Measurements from ENCODE around the gene TGFBR2. TPM values are rescaled to one million over a fixed set of nuclear protein-coding genes. Genes with fewer than 3 reads are reported as not detected.

TGFBR2 gene
- total and polyA plus RNA-seq, 2 experiments from 2014 or later, result 4.7 to 13.0 TPM

DNA sequence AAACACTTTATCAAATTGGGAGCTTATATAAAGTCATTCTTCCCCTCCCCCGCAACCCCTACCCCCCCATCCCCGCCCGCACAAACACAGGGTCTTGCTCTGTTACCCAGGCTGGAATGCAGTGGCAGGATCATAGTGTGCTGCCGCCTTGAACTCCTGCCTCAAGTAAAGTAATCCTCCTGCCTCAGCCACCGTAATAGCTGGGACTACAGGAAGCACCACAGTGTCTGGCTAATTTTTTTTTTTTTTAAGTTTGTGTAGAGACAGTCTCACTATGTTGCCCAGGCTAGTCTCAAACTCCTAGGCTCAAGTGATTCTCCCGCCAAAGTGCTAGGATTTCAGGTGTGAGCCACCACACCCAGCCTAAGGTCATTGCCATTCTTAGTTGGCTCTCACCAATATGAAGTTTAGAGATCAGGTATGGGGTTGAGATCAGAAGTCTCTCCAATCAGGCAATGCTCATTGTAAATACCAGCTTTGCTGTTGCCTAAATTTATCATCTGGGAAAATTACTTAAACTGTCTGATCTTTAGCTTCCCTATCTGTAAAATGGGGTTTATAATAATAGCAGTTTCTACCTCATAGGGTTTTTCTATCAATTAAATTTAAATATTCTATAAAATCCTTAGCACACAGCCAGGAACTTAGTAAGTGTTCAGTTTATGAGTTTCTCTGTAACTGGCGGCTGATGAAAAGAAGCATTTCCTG, 60.3 kb downstream of the TGFBR2 start:
- Histone ChIP-seq H3K27ac (ENCODE audit: low read depth) (peak overlapping the region; percentile 20; the same call in 1 of the 2 replicates), H3F3A (replicated peaks; ENCODE audit: low read depth) (no peaks in the 10 kb centered on the region), H3K36me3 (ENCODE audit: insufficient read depth) (no peaks in the 10 kb centered on the region), H2AFZ (no peak overlapping the region), H3K4me2 (0 out of 2 replicates have a peak overlapping the region, but pooled peaks have one; percentile 25), H3K9me2 (ENCODE audit: insufficient read depth) (no peaks in the 10 kb centered on the region), H3K4me3 (no peak overlapping the region), H3K4me1 (ENCODE audit: insufficient read depth) (peaks cover 51% of the 10 kb centered on the region), H3K27me3 (ENCODE audit: insufficient read depth) (no peaks in the 10 kb centered on the region), H3K79me2 (replicated peaks; ENCODE audit: insufficient read depth) (0 out of 2 replicates have a peak, but pooled peaks cover 5% of the 10 kb centered on the region), H4K20me1 (replicated peaks; ENCODE audit: insufficient read depth) (no peaks in the 10 kb centered on the region)
- ATAC-seq, result peak; percentile 79
- no peak for TF ChIP-seq ZNF114 (CRISPR knock-in tag; IDR thresholded peaks at IDR 0.05)
- no peak for TF ChIP-seq ZNF331 (CRISPR knock-in tag; IDR thresholded peaks at IDR 0.05; ENCODE audit: low read depth)
- no peak for TF ChIP-seq EZH2phosphoT487 (IDR thresholded peaks at IDR 0.05; ENCODE audit: unreplicated experiment)
- no peak for TF ChIP-seq POLR2AphosphoS5 (IDR thresholded peaks at IDR 0.05; ENCODE audit: low read depth)
- no peak for TF ChIP-seq CTCF (conservative IDR thresholded peaks at IDR 0.05; ENCODE audit: low read depth in 2 of 2)
- TF ChIP-seq STAT1 (IDR thresholded peaks at IDR 0.05; ENCODE audit: unreplicated experiment), result no peak
- TF ChIP-seq CREB1 (CRISPR knock-in tag; IDR thresholded peaks at IDR 0.05; ENCODE audit: low read depth), result no peak
- TF ChIP-seq, protein P1, sequence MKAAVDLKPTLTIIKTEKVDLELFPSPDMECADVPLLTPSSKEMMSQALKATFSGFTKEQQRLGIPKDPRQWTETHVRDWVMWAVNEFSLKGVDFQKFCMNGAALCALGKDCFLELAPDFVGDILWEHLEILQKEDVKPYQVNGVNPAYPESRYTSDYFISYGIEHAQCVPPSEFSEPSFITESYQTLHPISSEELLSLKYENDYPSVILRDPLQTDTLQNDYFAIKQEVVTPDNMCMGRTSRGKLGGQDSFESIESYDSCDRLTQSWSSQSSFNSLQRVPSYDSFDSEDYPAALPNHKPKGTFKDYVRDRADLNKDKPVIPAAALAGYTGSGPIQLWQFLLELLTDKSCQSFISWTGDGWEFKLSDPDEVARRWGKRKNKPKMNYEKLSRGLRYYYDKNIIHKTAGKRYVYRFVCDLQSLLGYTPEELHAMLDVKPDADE (IDR thresholded peaks at IDR 0.05), result no peak
- TF ChIP-seq NANOG (IDR thresholded peaks at IDR 0.05; ENCODE audit: borderline replicate concordance), result no peak
- TF ChIP-seq JUNB (IDR thresholded peaks at IDR 0.05; ENCODE audit: unreplicated experiment), result no peak
- TF ChIP-seq, protein P2, sequence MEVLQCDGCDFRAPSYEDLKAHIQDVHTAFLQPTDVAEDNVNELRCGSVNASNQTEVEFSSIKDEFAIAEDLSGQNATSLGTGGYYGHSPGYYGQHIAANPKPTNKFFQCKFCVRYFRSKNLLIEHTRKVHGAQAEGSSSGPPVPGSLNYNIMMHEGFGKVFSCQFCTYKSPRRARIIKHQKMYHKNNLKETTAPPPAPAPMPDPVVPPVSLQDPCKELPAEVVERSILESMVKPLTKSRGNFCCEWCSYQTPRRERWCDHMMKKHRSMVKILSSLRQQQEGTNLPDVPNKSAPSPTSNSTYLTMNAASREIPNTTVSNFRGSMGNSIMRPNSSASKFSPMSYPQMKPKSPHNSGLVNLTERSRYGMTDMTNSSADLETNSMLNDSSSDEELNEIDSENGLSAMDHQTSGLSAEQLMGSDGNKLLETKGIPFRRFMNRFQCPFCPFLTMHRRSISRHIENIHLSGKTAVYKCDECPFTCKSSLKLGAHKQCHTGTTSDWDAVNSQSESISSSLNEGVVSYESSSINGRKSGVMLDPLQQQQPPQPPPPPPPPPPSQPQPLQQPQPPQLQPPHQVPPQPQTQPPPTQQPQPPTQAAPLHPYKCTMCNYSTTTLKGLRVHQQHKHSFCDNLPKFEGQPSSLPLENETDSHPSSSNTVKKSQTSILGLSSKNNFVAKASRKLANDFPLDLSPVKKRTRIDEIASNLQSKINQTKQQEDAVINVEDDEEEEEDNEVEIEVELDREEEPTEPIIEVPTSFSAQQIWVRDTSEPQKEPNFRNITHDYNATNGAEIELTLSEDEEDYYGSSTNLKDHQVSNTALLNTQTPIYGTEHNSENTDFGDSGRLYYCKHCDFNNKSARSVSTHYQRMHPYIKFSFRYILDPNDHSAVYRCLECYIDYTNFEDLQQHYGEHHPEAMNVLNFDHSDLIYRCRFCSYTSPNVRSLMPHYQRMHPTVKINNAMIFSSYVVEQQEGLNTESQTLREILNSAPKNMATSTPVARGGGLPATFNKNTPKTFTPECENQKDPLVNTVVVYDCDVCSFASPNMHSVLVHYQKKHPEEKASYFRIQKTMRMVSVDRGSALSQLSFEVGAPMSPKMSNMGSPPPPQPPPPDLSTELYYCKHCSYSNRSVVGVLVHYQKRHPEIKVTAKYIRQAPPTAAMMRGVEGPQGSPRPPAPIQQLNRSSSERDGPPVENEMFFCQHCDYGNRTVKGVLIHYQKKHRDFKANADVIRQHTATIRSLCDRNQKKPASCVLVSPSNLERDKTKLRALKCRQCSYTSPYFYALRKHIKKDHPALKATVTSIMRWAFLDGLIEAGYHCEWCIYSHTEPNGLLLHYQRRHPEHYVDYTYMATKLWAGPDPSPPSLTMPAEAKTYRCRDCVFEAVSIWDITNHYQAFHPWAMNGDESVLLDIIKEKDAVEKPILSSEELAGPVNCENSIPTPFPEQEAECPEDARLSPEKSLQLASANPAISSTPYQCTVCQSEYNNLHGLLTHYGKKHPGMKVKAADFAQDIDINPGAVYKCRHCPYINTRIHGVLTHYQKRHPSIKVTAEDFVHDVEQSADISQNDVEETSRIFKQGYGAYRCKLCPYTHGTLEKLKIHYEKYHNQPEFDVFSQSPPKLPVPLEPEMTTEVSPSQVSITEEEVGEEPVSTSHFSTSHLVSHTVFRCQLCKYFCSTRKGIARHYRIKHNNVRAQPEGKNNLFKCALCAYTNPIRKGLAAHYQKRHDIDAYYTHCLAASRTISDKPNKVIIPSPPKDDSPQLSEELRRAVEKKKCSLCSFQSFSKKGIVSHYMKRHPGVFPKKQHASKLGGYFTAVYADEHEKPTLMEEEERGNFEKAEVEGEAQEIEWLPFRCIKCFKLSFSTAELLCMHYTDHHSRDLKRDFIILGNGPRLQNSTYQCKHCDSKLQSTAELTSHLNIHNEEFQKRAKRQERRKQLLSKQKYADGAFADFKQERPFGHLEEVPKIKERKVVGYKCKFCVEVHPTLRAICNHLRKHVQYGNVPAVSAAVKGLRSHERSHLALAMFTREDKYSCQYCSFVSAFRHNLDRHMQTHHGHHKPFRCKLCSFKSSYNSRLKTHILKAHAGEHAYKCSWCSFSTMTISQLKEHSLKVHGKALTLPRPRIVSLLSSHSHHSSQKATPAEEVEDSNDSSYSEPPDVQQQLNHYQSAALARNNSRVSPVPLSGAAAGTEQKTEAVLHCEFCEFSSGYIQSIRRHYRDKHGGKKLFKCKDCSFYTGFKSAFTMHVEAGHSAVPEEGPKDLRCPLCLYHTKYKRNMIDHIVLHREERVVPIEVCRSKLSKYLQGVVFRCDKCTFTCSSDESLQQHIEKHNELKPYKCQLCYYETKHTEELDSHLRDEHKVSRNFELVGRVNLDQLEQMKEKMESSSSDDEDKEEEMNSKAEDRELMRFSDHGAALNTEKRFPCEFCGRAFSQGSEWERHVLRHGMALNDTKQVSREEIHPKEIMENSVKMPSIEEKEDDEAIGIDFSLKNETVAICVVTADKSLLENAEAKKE (CRISPR knock-in tag; IDR thresholded peaks at IDR 0.05), result no peak
- TF ChIP-seq, protein P3, sequence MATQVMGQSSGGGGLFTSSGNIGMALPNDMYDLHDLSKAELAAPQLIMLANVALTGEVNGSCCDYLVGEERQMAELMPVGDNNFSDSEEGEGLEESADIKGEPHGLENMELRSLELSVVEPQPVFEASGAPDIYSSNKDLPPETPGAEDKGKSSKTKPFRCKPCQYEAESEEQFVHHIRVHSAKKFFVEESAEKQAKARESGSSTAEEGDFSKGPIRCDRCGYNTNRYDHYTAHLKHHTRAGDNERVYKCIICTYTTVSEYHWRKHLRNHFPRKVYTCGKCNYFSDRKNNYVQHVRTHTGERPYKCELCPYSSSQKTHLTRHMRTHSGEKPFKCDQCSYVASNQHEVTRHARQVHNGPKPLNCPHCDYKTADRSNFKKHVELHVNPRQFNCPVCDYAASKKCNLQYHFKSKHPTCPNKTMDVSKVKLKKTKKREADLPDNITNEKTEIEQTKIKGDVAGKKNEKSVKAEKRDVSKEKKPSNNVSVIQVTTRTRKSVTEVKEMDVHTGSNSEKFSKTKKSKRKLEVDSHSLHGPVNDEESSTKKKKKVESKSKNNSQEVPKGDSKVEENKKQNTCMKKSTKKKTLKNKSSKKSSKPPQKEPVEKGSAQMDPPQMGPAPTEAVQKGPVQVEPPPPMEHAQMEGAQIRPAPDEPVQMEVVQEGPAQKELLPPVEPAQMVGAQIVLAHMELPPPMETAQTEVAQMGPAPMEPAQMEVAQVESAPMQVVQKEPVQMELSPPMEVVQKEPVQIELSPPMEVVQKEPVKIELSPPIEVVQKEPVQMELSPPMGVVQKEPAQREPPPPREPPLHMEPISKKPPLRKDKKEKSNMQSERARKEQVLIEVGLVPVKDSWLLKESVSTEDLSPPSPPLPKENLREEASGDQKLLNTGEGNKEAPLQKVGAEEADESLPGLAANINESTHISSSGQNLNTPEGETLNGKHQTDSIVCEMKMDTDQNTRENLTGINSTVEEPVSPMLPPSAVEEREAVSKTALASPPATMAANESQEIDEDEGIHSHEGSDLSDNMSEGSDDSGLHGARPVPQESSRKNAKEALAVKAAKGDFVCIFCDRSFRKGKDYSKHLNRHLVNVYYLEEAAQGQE (IDR thresholded peaks at IDR 0.05; ENCODE audit: unreplicated experiment), result no peak
- TF ChIP-seq EZH2 (IDR thresholded peaks at IDR 0.05; ENCODE audit: low read depth, unreplicated experiment), result no peak
- H3K4me3 Mint-ChIP-seq, result no peak overlapping the region
- no peaks in the 10 kb centered on the region for H3K27me3 Mint-ChIP-seq (ENCODE audit: insufficient read depth, low read depth, poor library complexity)
- H3K27ac Mint-ChIP-seq, result no peak overlapping the region
- peaks cover 25% of the 10 kb centered on the region for H3K36me3 Mint-ChIP-seq (ENCODE audit: low read depth)
- DNase-seq (ENCODE audit: low spot score), result peak; percentile 34
- no peaks in the 10 kb centered on the region for H3K9me3 Mint-ChIP-seq
- H3K4me1 Mint-ChIP-seq, result peaks cover 54% of the 10 kb centered on the region

Measured in GM23338 (cell line).